ENCODE results near the gene USP17L27.
"Not testable (repeated sequence)": the region's sequence is repeated elsewhere in the genome, so short reads cannot be mapped to it uniquely, and the experiment has no call there.

DNA sequence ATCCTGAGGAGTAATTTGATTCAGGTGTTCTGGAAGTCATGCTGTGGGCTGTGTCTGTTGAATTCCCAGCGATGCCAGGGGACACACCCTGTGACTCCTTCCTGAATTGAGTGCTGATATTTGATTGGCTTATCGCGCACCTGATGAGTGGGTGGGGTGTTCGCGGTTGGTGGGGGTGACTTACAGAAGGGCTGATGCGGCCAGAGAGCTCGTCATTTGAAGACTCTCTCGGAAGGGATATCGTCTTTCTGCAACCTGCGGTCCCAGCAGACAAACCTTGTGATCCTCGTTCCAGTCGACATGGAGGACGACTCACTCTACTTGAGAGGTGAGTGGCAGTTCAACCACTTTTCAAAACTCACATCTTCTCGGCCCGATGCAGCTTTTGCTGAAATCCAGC is 9.6 kb upstream of the USP17L27 start, which contains the start of gene USP17L26:
- not testable (repeated sequence) for TF ChIP-seq ZBTB7A (IDR thresholded peaks at IDR 0.05; ENCODE audit: low read depth); EP300 (IDR thresholded peaks at IDR 0.05; ENCODE audit: borderline replicate concordance); EGR1 (IDR thresholded peaks at IDR 0.05); TCF12 (IDR thresholded peaks at IDR 0.05; ENCODE audit: low read depth)

All from Ishikawa (cell line).